ENCODE measurements around the gene FRMPD2.

FRMPD2 gene

GRCh38 chr10:48274636-48275035, at the start of gene FRMPD2:
TSS of gene FRMPD2 (minus strand) at chr10:48274696. CDS start at chr10:48274567, 129 bp downstream.
- peak; percentile 72 for DNase-seq

- DNase-seq, result no peak
Measured at GRCh38 chr10:48322017-48322416, 47.5 kb upstream of the FRMPD2 start.

- DNase-seq, result no peak
Measured at GRCh38 chr10:48317321-48317990, 43.0 kb upstream of the FRMPD2 start.

- DNase-seq, result no peak
Measured at GRCh38 chr10:48316236-48316635, 41.7 kb upstream of the FRMPD2 start.

- DNase-seq, result no peak
Measured at GRCh38 chr10:48314107-48314506, 39.6 kb upstream of the FRMPD2 start.

GRCh38 chr10:48309711-48310226, 35.3 kb upstream of the FRMPD2 start:
- no peak for DNase-seq

GRCh38 chr10:48307711-48308018, 33.2 kb upstream of the FRMPD2 start:
- DNase-seq, result no peak

- DNase-seq, result no peak
Measured at GRCh38 chr10:48306870-48307710, 32.6 kb upstream of the FRMPD2 start.

- DNase-seq, result peak; percentile 75
Measured at GRCh38 chr10:48306265-48306869, 31.9 kb upstream of the FRMPD2 start, which contains the start of gene MAPK8. TSS of gene MAPK8 (plus strand) at chr10:48306677. CDS start at chr10:48401661, 94,984 bp downstream.

- no peak for DNase-seq
Measured at GRCh38 chr10:48305905-48306264, 31.4 kb upstream of the FRMPD2 start.

GRCh38 chr10:48302515-48303476, 28.3 kb upstream of the FRMPD2 start:
- no peak for DNase-seq

GRCh38 chr10:48300556-48300955, 26.1 kb upstream of the FRMPD2 start:
- DNase-seq, result no peak

GRCh38 chr10:48299692-48300091, 25.2 kb upstream of the FRMPD2 start:
- DNase-seq, result no peak

- DNase-seq, result no peak
Measured at GRCh38 chr10:48299066-48299465, 24.6 kb upstream of the FRMPD2 start.

GRCh38 chr10:48296576-48297098, 22.1 kb upstream of the FRMPD2 start:
- DNase-seq, result no peak

- no peak for DNase-seq
Measured at GRCh38 chr10:48294431-48294830, 19.9 kb upstream of the FRMPD2 start.

- DNase-seq, result no peak
Measured at GRCh38 chr10:48292616-48293015, 18.1 kb upstream of the FRMPD2 start.

GRCh38 chr10:48291190-48291589, 16.7 kb upstream of the FRMPD2 start:
- DNase-seq, result no peak

- no peak for DNase-seq
Measured at GRCh38 chr10:48290286-48290685, 15.8 kb upstream of the FRMPD2 start.

- DNase-seq, result peak; percentile 18
Measured at GRCh38 chr10:48289501-48290238, 15.2 kb upstream of the FRMPD2 start.

- DNase-seq, result no peak
Measured at GRCh38 chr10:48288661-48289060, 14.2 kb upstream of the FRMPD2 start.

Data from NCI-H510A treated with DMSO at 0.1 percent for 48 hours (cell line).